Activated naive CD4-positive, alpha-beta T cell treated with Interleukin-2 at 50 U/mL for 16 hours (primary cell): ENCODE measurements around the gene KRTAP12-1.

Experiments
- DNase-seq: peaks from one replicate; pipeline ENCODE4 v3.0.0-alpha.2; 2020

KRTAP12-1 gene, protein sequence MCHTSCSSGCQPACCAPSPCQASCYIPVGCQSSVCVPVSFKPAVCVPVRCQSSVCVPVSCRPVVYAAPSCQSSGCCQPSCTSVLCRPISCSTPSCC

DNA sequence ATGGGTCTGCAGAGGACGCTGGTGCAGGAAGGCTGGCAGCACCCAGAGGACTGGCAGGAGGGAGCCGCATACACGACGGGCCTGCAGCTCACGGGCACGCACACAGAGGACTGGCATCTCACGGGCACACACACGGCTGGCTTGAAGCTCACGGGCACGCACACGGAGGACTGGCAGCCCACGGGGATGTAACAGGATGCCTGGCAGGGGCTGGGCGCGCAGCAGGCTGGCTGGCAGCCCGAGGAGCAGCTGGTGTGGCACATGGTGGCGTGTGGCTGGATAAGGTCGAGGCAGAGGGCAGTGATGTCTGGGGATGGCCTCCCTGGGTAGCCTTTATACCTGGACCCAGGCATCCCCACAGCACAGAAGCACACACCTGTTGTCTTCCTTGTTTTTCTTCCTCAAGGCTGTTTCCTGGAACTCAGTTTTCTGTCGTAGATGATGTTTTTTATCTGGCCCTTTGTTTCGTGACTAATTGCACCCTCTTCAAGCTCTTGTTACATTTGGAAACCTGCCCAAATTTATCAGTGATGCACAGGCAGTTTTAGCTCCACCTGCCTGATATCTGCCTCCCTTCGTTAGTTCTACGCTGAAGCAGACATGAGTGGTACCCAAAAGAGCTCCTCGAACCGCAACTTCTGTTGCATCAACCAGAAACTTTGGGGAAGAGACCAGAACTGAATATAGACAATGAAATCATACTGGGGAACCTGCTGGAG, at the start of gene KRTAP12-1:
TSS of gene KRTAP12-1 (minus strand) at position 303 of the 719 bp plus-strand sequence. CDS start at position 263, 40 bp downstream.
- no peak for DNase-seq

GRCh38 chr21:44730951-44731579, 49.1 kb upstream of the KRTAP12-1 start:
- DNase-seq: no peak

GRCh38 chr21:44730028-44730395, 48.0 kb upstream of the KRTAP12-1 start:
- DNase-seq: no peak

DNA sequence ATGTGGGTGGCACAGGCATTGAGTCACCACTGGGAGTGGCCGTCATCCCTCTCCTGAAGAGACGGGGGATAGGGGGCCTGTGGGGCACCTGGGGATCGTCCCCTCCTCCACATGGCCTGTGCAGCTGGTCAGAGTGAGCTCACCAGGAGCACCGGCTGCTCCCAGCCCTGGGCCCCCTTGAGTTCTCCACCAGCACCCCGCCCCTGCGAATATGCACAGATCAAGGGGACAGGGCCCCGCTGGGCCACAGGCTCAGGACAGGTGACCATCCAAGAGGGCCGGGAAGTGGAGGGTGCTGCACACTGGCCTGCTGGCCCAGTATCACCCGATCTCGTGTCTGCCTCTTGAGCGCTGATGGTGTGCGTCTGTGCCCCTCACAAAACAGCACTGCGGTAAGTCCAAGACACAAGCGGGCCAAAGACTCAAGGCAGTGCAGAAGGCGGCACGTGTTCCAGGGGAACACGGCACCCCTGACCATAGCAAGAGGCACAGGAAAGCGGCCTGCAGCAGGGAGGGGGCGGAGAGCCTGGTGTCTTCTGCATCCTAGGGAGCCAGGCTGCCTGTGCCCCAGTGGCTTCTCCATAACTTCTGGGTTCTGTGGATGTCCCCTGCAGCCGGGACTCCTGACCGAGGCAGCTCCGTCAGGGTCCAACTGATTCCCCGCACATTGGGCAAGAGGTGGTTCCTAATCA, 47.5 kb upstream of the KRTAP12-1 start:
- no peak for DNase-seq

DNA sequence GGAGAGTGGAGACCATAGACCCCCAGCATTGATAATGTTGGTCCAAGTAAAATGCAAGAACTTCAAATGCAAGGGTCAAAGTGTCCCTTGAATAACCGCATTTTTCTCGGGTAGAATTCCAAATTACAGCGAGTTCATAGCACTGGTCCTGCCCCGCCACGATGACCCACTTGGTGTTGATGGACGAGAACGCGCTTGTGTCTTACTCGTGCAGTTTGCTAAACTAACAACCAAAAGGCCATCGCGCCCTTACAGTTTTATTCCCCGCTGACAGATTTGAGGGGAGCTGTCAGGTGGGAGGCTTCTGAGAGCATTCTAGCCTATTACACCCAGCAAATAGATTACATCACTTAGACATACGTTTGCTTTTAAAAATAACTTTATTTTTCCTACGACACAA, 46.8 kb upstream of the KRTAP12-1 start:
- DNase-seq: no peak

DNA sequence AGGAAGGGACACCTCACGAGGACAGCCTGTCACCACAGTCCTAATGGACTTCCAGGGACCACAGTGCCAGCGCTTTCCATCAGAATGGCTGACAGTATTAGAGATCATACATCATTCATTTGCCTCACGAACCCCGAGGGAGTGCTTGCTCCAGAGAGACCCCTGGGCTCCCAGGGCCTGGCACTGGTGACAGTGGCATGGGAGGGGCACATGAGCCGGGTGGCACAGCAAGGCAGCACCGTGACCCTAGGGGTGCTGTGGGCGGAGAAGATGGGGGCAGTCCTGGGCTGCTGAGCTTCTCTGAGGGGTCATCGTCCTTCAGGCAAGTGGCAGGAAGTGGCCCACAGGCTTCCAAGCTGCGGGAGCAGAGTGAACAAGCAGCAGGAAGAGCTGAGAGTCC, 45.8 kb upstream of the KRTAP12-1 start:
- DNase-seq: no peak

- no peak for DNase-seq
Observed at GRCh38 chr21:44727321-44727720, 45.4 kb upstream of the KRTAP12-1 start.

DNA sequence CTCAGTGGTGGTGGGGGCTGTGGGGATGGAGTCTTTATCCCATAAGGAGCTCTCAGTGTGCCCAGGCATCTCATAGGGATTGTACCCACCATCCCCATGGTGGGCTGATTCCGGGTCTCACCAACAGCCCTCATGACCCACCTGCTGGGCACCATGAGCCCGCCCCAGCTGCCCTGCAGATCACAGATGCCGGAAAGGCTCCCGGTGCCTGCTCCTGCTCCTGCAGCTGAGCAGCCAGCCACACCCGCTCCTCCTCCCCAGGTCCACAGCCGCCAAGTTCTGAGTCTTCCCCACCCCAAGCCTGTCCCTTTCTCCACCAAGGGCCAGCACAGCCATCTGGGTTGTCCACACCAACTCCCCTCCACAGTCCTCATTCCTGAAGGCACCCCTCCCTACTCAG, 44.9 kb upstream of the KRTAP12-1 start:
- no peak for DNase-seq

DNA sequence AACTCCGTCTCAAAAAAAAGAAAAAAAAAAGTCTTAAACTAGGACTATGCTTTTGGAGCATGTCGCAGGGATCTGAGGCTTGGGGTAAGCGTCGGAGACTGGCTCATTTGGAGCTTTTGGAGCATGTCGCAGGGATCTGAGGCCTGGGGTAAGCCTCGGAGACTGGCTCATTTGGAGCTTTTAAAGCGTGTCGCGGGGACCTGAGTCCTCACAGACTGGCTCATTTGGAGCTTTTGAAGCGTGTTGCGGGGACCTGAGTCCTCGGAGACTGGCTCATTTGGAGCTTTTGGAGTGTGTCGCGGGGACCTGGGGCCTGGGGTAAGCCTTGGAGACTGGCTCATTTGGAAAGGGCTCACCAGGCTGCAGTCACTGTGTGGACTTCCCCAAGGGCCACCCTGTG, 43.0 kb upstream of the KRTAP12-1 start:
- DNase-seq: no peak

DNA sequence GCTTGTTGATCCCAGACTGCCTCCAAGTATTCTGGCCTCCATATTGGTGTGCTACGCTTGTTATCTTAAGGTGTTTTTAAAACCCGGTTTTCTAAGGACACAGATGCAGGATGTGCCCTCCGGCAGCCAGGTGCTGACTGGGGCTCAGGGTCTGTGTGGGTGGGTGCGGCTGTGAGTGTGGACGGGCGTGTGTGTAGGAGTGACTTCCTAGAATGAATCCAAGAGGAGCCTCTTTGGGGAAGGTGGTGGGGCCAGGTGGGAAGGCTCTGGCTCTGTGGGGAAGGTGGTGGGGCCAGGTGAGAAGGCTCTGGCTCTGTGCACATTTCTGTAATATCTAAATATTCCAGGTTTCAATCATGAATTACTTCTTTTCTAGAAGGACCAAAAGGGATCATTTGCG, 42.2 kb upstream of the KRTAP12-1 start:
- DNase-seq: no peak

DNA sequence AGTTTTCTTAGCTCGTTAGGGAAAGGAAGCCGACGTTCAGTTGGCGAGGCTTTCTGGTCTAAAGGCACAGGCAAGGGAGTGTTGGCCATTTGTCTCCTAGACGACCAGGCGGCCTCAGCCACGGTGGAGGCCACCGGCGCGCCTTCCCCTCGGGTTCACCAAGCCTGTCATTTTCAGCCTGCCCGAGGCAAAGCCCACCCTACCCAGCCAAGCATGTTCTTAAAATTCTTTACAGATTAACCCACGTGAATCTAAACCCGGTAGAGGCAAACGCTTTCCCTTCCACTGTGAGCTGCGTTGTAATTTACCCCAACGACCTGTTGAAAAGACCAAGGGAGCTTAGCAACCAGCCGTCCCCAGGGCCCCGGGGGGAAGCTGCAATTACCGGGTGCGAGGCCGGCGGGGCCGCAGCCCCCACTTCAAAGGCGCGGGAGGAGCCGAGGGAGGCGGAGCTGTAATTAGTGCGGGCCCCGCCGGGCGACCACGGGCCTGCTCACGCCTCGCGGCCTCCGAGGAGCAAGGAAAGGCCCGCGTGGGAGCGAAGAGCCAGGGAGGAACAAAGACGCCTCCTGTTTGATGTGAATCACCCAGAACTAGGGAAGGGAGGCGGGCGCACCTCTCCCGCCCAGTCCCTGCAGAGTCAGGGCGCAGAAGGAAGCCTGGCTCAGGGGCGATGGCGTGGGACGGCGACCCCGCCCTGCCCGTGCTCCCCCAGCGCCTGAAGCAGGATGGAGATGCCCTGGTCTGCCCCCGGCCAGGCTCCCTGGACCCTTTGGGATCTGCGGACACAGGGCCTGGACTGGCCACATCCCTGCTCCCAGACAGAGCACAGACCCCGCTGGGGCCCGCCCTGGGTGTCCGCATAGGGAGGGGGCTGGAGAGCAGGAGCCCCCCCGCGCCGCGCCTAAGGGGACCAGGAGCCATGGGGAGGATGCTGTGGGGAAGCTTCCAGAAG, 41.5 kb upstream of the KRTAP12-1 start:
- DNase-seq: peak; percentile 14

GRCh38 chr21:44722731-44723130, 40.8 kb upstream of the KRTAP12-1 start:
- DNase-seq: no peak

- DNase-seq: no peak
Observed at GRCh38 chr21:44720170-44720569, 38.2 kb upstream of the KRTAP12-1 start.

DNA sequence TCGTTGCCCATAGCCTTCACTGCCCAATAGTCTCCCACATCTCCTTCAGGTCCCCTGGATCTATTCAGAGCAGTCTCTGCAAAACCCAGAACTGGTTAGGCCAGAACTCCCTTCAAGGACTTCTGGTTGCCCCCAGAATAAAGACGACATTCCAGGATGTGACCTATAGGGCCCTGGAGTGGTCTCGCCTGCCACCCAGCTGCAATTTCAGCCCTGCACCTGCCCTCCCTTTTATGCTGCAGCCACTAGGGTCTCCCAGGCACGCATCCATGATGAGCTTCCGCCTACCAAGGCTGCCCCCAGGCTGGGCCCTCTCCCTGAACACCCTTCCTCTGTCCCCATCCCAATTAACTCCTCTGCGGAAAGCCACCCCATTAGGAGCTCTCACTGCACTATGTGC, 36.6 kb upstream of the KRTAP12-1 start:
- DNase-seq: no peak

- DNase-seq: no peak
Observed at GRCh38 chr21:44718093-44718492, 36.1 kb upstream of the KRTAP12-1 start.

- DNase-seq: no peak
Observed at GRCh38 chr21:44716984-44717383, 35.0 kb upstream of the KRTAP12-1 start.

- DNase-seq: no peak
Observed at GRCh38 chr21:44714905-44715304, 32.9 kb upstream of the KRTAP12-1 start.

DNA sequence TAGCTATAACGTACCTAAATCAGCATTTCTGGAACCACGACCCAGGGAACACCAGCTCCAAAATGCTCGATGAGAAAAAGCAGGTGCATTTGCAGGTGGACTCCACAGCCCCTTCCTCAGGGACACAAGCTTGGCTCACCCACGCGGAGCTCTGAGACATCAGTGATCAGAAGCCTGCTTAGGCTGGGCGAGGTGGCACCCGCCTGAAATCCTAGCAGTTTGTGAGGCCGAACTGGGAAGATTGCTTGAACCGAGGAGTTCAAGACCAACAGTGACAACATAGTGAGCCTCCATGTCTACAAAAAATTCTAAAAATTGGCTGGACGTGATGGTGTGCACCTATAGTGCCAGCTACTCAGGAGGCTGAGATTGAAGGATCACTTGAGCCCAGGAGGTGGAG, 31.9 kb upstream of the KRTAP12-1 start:
- no peak for DNase-seq

- no peak for DNase-seq
Observed at GRCh38 chr21:44713130-44713529, 31.2 kb upstream of the KRTAP12-1 start.

DNA sequence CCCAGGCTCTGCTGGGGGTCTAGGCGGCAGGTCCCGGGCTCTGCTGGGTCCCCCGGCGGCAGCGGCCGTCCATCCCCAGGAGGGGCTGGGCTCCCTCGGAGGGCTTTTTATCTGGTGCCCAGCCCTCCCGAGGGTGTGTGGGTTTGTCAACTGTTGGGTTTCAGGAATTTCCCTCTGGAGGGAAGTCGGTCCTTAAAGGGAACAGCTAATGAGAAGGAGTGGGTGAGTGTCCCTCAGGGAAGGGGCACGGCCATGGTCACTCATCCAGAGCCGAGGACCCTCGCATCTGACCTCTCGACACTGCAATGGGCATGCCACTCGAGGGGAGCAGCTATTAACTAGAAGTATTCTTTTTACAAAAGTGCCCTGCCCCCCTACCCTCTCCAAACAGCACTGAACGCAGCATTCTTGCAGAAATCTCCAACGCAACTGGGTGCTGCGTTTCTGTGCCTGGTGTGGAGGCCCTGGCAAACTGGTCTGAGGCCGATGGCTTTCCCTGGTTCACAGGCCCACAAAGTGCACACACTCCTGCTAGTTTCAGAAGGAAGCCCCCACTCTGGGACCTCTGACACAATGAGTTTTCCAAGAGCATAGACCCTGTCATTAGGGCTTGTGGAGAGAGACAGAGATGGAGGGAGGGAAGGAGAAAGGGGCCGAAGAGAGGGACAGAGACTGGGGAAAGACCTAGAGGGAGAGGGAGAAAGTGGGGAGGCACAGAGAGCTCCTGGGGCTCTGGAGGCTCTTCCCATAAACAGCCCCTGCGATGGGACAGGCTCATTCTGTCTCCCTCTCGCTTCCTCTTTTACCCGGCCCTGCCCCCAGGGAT, 30.5 kb upstream of the KRTAP12-1 start:
- no peak for DNase-seq

DNA sequence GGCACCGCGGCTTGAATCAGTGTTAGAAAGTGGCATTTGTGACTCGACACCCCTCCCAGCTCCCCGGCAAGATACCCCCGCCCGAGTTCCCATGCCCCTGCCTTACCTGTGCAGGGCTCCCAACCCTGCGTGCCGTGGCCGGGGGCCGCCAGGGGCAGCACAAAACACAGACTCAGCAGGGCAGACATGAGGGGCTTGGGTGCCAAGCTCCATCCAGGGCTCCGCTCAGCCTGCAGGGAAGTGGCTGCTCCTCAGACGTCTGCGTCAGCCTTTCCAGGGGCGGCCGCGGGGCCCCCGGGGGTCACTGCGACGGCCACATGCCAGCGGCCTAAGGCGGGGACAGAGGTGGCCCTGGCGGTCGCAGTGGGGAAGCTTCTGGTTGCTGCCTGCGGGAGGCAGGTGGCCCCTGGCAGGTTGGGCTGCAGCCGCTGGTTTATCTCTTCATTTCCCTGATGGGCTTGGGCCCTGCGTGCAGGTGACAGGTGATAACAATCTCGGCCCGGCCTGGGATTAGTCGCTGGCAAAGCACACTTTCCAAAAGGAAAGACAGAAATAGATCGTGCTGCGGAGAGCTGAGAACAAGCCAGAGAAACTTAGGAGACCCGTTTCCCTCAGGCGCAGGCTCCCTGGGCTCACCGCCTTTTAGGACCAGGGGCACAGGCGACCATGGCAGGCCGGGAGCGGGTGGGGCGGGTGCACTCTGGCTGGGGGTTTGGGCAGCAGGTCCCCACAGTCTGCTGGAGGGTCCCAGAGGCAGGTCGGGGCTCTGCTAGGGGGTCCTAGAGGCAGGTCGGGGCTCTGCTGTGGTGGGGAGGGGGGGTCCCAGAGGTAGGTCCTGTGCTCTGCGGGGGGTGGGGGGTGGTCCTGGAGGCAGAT, 29.6 kb upstream of the KRTAP12-1 start, which contains the start of gene TSPEAR:
TSS of gene TSPEAR (minus strand) at position 246 of the 876 bp plus-strand sequence. CDS start at position 188, 58 bp downstream.
- DNase-seq: no peak
